HG02943 (cell line): ENCODE data around the gene KIF26B.

ENCODE experiments used
- ATAC-seq: cut with Tn5 transposase; IDR thresholded peaks from one replicate; pipeline ENCODE4 v1.9.1; 2021; ENCODE audit warnings: mild to moderate bottlenecking, low read depth, moderate library complexity; ENCODE audit not compliant: unreplicated experiment

Gene KIF26B

GRCh38 chr1:245270063-245270462, 115.3 kb downstream of the KIF26B start:
- ATAC-seq, result no peak

GRCh38 chr1:245270972-245271371, 116.2 kb downstream of the KIF26B start:
- no peak for ATAC-seq

- ATAC-seq, result no peak
These were observed 117.9 kb downstream of the KIF26B start for GRCh38 chr1:245272676-245273075.

GRCh38 chr1:245276445-245276844, 121.7 kb downstream of the KIF26B start:
- no peak for ATAC-seq

GRCh38 chr1:245277276-245277675, 122.5 kb downstream of the KIF26B start:
- no peak for ATAC-seq

GRCh38 chr1:245278846-245279245, 124.1 kb downstream of the KIF26B start:
- ATAC-seq, result no peak

GRCh38 chr1:245279346-245279745, 124.6 kb downstream of the KIF26B start:
- ATAC-seq, result no peak

- no peak for ATAC-seq
These were observed 128.2 kb downstream of the KIF26B start for GRCh38 chr1:245283001-245283400.

- ATAC-seq, result no peak
These were observed 130.4 kb downstream of the KIF26B start for GRCh38 chr1:245285168-245285567.

- ATAC-seq, result no peak
These were observed 134.0 kb downstream of the KIF26B start for GRCh38 chr1:245288796-245289195.

GRCh38 chr1:245290836-245291235, 136.1 kb downstream of the KIF26B start:
- no peak for ATAC-seq

- ATAC-seq, result no peak
These were observed 136.6 kb downstream of the KIF26B start for GRCh38 chr1:245291351-245291750.

- no peak for ATAC-seq
These were observed 137.4 kb downstream of the KIF26B start for GRCh38 chr1:245292141-245292540.

- no peak for ATAC-seq
These were observed 137.8 kb downstream of the KIF26B start for GRCh38 chr1:245292553-245292952.

GRCh38 chr1:245294020-245294419, 139.2 kb downstream of the KIF26B start:
- no peak for ATAC-seq

- ATAC-seq, result no peak
These were observed 144.0 kb downstream of the KIF26B start for GRCh38 chr1:245298781-245299180.

GRCh38 chr1:245301162-245301580, 146.4 kb downstream of the KIF26B start:
- no peak for ATAC-seq

GRCh38 chr1:245301921-245302320, 147.1 kb downstream of the KIF26B start:
- ATAC-seq, result no peak

GRCh38 chr1:245304698-245305097, 149.9 kb downstream of the KIF26B start:
- no peak for ATAC-seq

- no peak for ATAC-seq
These were observed 151.2 kb downstream of the KIF26B start for GRCh38 chr1:245306020-245306419.

- no peak for ATAC-seq
These were observed 152.0 kb downstream of the KIF26B start for GRCh38 chr1:245306628-245307410.
